HEK293 (cell line): ENCODE results near the gene RIT1.

Source experiments
- KLF8 ChIP-seq: fragments of 450-650 bp; formaldehyde crosslinking; IDR thresholded peaks from 2 replicates; pipeline ENCODE4 v1.5.1; 2016; ENCODE audit warnings: missing biosample characterization, missing genetic modification characterization
- MYNN ChIP-seq: fragments of 450-650 bp; formaldehyde crosslinking; IDR thresholded peaks from 2 replicates; pipeline ENCODE4 v1.5.1; 2016; ENCODE audit warnings: missing biosample characterization, missing genetic modification characterization, borderline replicate concordance
- PATZ1 ChIP-seq: fragments of 450-650 bp; formaldehyde crosslinking; IDR thresholded peaks from 2 replicates; pipeline ENCODE4 v1.5.1; 2016; ENCODE audit warnings: missing biosample characterization, missing genetic modification characterization
- SALL2 ChIP-seq: fragments of 450-650 bp; formaldehyde crosslinking; IDR thresholded peaks from 2 replicates; pipeline ENCODE4 v1.5.0; 2017; ENCODE audit warnings: missing biosample characterization, mild to moderate bottlenecking, missing genetic modification characterization, borderline replicate concordance
- YY1 ChIP-seq: fragments of 450-650 bp; formaldehyde crosslinking; IDR thresholded peaks from 2 replicates; pipeline ENCODE4 v1.5.1; 2018; ENCODE audit warnings: missing biosample characterization, missing genetic modification characterization
- ZBTB10 ChIP-seq: fragments of 450-650 bp; formaldehyde crosslinking; IDR thresholded peaks from 2 replicates; pipeline ENCODE4 v1.5.1; 2016; ENCODE audit warnings: missing biosample characterization, missing genetic modification characterization
- ZBTB20 ChIP-seq: fragments of 450-650 bp; formaldehyde crosslinking; IDR thresholded peaks from 2 replicates; pipeline ENCODE4 v1.5.1; 2016; ENCODE audit warnings: missing biosample characterization, missing genetic modification characterization
- ZEB2 ChIP-seq: fragments of 450-650 bp; formaldehyde crosslinking; IDR thresholded peaks from 2 replicates; pipeline ENCODE4 v1.5.1; 2016; ENCODE audit warnings: missing biosample characterization, missing genetic modification characterization
- ZFP3 ChIP-seq: fragments of 450-650 bp; formaldehyde crosslinking; IDR thresholded peaks from 2 replicates; pipeline ENCODE4 v1.5.1; 2016; ENCODE audit warnings: low read depth, missing biosample characterization, missing genetic modification characterization
- ZNF112 ChIP-seq: fragments of 450-650 bp; formaldehyde crosslinking; IDR thresholded peaks from 2 replicates; pipeline ENCODE4 v1.5.0; 2017; ENCODE audit warnings: missing biosample characterization, missing genetic modification characterization
- ZNF140 ChIP-seq: fragments of 450-650 bp; formaldehyde crosslinking; IDR thresholded peaks from 2 replicates; pipeline ENCODE4 v1.5.1; 2016; ENCODE audit warnings: missing biosample characterization, missing genetic modification characterization
- ZNF146 ChIP-seq: fragments of 450-650 bp; formaldehyde crosslinking; IDR thresholded peaks from 2 replicates; pipeline ENCODE4 v1.5.1; 2016; ENCODE audit warnings: missing biosample characterization, missing genetic modification characterization
- ZNF169 ChIP-seq: fragments of 450-650 bp; formaldehyde crosslinking; IDR thresholded peaks from 2 replicates; pipeline ENCODE4 v1.5.1; 2016; ENCODE audit warnings: missing biosample characterization, missing genetic modification characterization
- ZNF175 ChIP-seq: fragments of 450-650 bp; formaldehyde crosslinking; IDR thresholded peaks from 2 replicates; pipeline ENCODE4 v1.5.1; 2016; ENCODE audit warnings: missing biosample characterization, missing genetic modification characterization
- ZNF18 ChIP-seq: fragments of 450-650 bp; formaldehyde crosslinking; IDR thresholded peaks from 2 replicates; pipeline ENCODE4 v1.5.1; 2016; ENCODE audit warnings: missing biosample characterization, missing genetic modification characterization
- ZNF184 ChIP-seq: fragments of 450-650 bp; IDR thresholded peaks from 2 replicates; pipeline ENCODE4 v1.5.1; 2018; ENCODE audit warnings: missing biosample characterization, mild to moderate bottlenecking, missing genetic modification characterization
- ZNF2 ChIP-seq: fragments of 450-650 bp; formaldehyde crosslinking; IDR thresholded peaks from 2 replicates; pipeline ENCODE4 v1.5.1; 2016; ENCODE audit warnings: missing biosample characterization, missing genetic modification characterization
- ZNF248 ChIP-seq: fragments of 450-650 bp; formaldehyde crosslinking; IDR thresholded peaks from 2 replicates; pipeline ENCODE4 v1.5.1; 2017; ENCODE audit warnings: missing biosample characterization, missing genetic modification characterization
- ZNF26 ChIP-seq: fragments of 450-650 bp; formaldehyde crosslinking; IDR thresholded peaks from 2 replicates; pipeline ENCODE4 v1.5.1; 2016; ENCODE audit warnings: missing biosample characterization, missing genetic modification characterization
- ZNF37A ChIP-seq: fragments of 450-650 bp; IDR thresholded peaks from 2 replicates; pipeline ENCODE4 v1.5.1; 2018; ENCODE audit warnings: missing biosample characterization, missing genetic modification characterization
- ZNF488 ChIP-seq: fragments of 450-650 bp; formaldehyde crosslinking; IDR thresholded peaks from 2 replicates; pipeline ENCODE4 v1.5.1; 2016; ENCODE audit warnings: missing biosample characterization, missing genetic modification characterization
- ZNF521 ChIP-seq: fragments of 450-650 bp; formaldehyde crosslinking; IDR thresholded peaks from 2 replicates; pipeline ENCODE4 v1.5.1; 2017; ENCODE audit warnings: missing biosample characterization, mild to moderate bottlenecking, missing genetic modification characterization
- ZNF548 ChIP-seq: fragments of 450-650 bp; formaldehyde crosslinking; IDR thresholded peaks from 2 replicates; pipeline ENCODE4 v1.5.1; 2016; ENCODE audit warnings: missing biosample characterization, missing genetic modification characterization
- ZNF558 ChIP-seq: fragments of 450-650 bp; formaldehyde crosslinking; IDR thresholded peaks from 2 replicates; pipeline ENCODE4 v1.5.1; 2016; ENCODE audit warnings: missing biosample characterization, missing genetic modification characterization
- ZNF600 ChIP-seq: fragments of 450-650 bp; formaldehyde crosslinking; IDR thresholded peaks from 2 replicates; pipeline ENCODE4 v1.5.1; 2016; ENCODE audit warnings: missing biosample characterization, missing genetic modification characterization
- ZNF624 ChIP-seq: fragments of 450-650 bp; formaldehyde crosslinking; IDR thresholded peaks from 2 replicates; pipeline ENCODE4 v1.5.1; 2017; ENCODE audit warnings: missing biosample characterization, missing genetic modification characterization
- ZNF701 ChIP-seq: fragments of 450-650 bp; formaldehyde crosslinking; IDR thresholded peaks from 2 replicates; pipeline ENCODE4 v1.5.1; 2016; ENCODE audit warnings: missing biosample characterization, missing genetic modification characterization
- ZNF707 ChIP-seq: fragments of 450-650 bp; formaldehyde crosslinking; IDR thresholded peaks from 2 replicates; pipeline ENCODE4 v1.5.1; 2016; ENCODE audit warnings: missing biosample characterization, missing genetic modification characterization
- ZSCAN18 ChIP-seq: fragments of 450-650 bp; formaldehyde crosslinking; IDR thresholded peaks from 2 replicates; pipeline ENCODE4 v1.5.1; 2016; ENCODE audit warnings: missing biosample characterization, missing genetic modification characterization
- ZSCAN30 ChIP-seq: fragments of 450-650 bp; IDR thresholded peaks from 2 replicates; pipeline ENCODE4 v1.5.1; 2018; ENCODE audit warnings: missing biosample characterization, mild to moderate bottlenecking, missing genetic modification characterization, moderate library complexity
- ZSCAN5A ChIP-seq: fragments of 450-650 bp; formaldehyde crosslinking; IDR thresholded peaks from 2 replicates; pipeline ENCODE4 v1.5.1; 2016; ENCODE audit warnings: missing biosample characterization, missing genetic modification characterization

RIT1 gene

GRCh38 chr1:155873860-155874259 is 37.3 kb downstream of the RIT1 start (continued):
- TF ChIP-seq PATZ1 (tag by site-specific recombination) (no peak), ZNF2 (tag by site-specific recombination) (no peak), ZNF37A (tag by site-specific recombination) (no peak), ZNF521 (no peak), ZNF184 (tag by site-specific recombination) (no peak), ZNF26 (no peak), ZNF112 (tag by site-specific recombination) (no peak), ZNF248 (tag by site-specific recombination) (no peak), ZNF169 (tag by site-specific recombination) (no peak), ZSCAN30 (tag by site-specific recombination) (no peak), ZEB2 (tag by site-specific recombination) (peak; percentile 61), MYNN (tag by site-specific recombination) (no peak), ZBTB10 (no peak), ZNF488 (tag by site-specific recombination) (no peak), ZNF18 (no peak), ZBTB20 (0 out of 2 replicates have a peak, but pooled peaks have one; percentile 17), ZNF558 (tag by site-specific recombination) (no peak), ZNF600 (tag by site-specific recombination) (peak; percentile 66; the same call in 1 of the 2 replicates), ZNF624 (tag by site-specific recombination) (no peak), ZSCAN18 (tag by site-specific recombination) (no peak), KLF8 (tag by site-specific recombination) (no peak), ZNF707 (tag by site-specific recombination) (no peak), ZSCAN5A (tag by site-specific recombination) (no peak), ZNF146 (tag by site-specific recombination) (no peak), ZNF175 (no peak), ZFP3 (tag by site-specific recombination) (no peak), ZNF701 (tag by site-specific recombination) (no peak), ZNF548 (tag by site-specific recombination) (no peak), ZNF140 (tag by site-specific recombination) (no peak), SALL2 (tag by site-specific recombination) (no peak), YY1 (tag by site-specific recombination) (no peak)
